IPS-15b (cell line): ENCODE measurements around the gene LMBRD1.
"Not testable (repeated sequence)": the region's sequence is repeated elsewhere in the genome, so short reads cannot be mapped to it uniquely, and the experiment has no call there.

Source experiments
- H3K27me3 ChIP-seq: one replicate; pipeline ENCODE4 v1.6.1; 2013; ENCODE audit warnings: low read length; ENCODE audit not compliant: control insufficient read depth, insufficient read depth
- H3K36me3 ChIP-seq: one replicate; pipeline ENCODE4 v1.6.1; 2013; ENCODE audit warnings: low read length; ENCODE audit not compliant: control insufficient read depth, insufficient read depth
- H3K4me1 ChIP-seq: one replicate; pipeline ENCODE4 v1.6.1; 2013; ENCODE audit warnings: mild to moderate bottlenecking, low read length; ENCODE audit not compliant: control insufficient read depth, insufficient read depth
- H3K4me3 ChIP-seq: one replicate; pipeline ENCODE4 v1.5.1; 2013; ENCODE audit warnings: low read depth, low read length
- H3K9ac ChIP-seq: one replicate; pipeline ENCODE4 v1.6.1; 2013; ENCODE audit warnings: low read depth, mild to moderate bottlenecking, low read length
- H3K9me3 ChIP-seq: one replicate; pipeline ENCODE4 v1.6.1; 2013; ENCODE audit warnings: mild to moderate bottlenecking, low read length; ENCODE audit not compliant: control insufficient read depth, insufficient read depth

Gene LMBRD1

GRCh38 chr6:69796642-69797390 is at the start of gene LMBRD1:
TSS of gene LMBRD1 (minus strand) at chr6:69797010. CDS start at chr6:69796881, 129 bp downstream.
- Histone ChIP-seq H3K4me1 (peaks cover 7% of the 10 kb centered on the region), H3K4me3 (peak within 1 kb of the TSS; percentile 95), H3K9ac (peak within 1 kb of the TSS; percentile 56), H3K9me3 (no peaks in the 10 kb centered on the region), H3K27me3 (no peaks in the 10 kb centered on the region), H3K36me3 (no peaks in the 10 kb centered on the region)

GRCh38 chr6:69846312-69846711 is 49.5 kb upstream of the LMBRD1 start:
- no peaks in the 10 kb centered on the region for H3K36me3 ChIP-seq
- H3K9me3 ChIP-seq = no peaks in the 10 kb centered on the region
- H3K9ac ChIP-seq = no peak overlapping the region
- H3K4me3 ChIP-seq = no peak overlapping the region
- no peaks in the 10 kb centered on the region for H3K27me3 ChIP-seq
- H3K4me1 ChIP-seq = no peaks in the 10 kb centered on the region

- H3K9me3 ChIP-seq = no peaks in the 10 kb centered on the region
- H3K4me1 ChIP-seq = no peaks in the 10 kb centered on the region
- no peaks in the 10 kb centered on the region for H3K36me3 ChIP-seq
- no peak overlapping the region for H3K4me3 ChIP-seq
- no peak overlapping the region for H3K9ac ChIP-seq
- no peaks in the 10 kb centered on the region for H3K27me3 ChIP-seq
These were observed 46.4 kb upstream of the LMBRD1 start for GRCh38 chr6:69843189-69843588.

- Histone ChIP-seq H3K4me3 (no peak overlapping the region), H3K27me3 (no peaks in the 10 kb centered on the region), H3K36me3 (no peaks in the 10 kb centered on the region), H3K9me3 (no peaks in the 10 kb centered on the region), H3K4me1 (no peaks in the 10 kb centered on the region), H3K9ac (no peak overlapping the region)
These were observed 45.1 kb upstream of the LMBRD1 start for GRCh38 chr6:69841862-69842261.

DNA sequence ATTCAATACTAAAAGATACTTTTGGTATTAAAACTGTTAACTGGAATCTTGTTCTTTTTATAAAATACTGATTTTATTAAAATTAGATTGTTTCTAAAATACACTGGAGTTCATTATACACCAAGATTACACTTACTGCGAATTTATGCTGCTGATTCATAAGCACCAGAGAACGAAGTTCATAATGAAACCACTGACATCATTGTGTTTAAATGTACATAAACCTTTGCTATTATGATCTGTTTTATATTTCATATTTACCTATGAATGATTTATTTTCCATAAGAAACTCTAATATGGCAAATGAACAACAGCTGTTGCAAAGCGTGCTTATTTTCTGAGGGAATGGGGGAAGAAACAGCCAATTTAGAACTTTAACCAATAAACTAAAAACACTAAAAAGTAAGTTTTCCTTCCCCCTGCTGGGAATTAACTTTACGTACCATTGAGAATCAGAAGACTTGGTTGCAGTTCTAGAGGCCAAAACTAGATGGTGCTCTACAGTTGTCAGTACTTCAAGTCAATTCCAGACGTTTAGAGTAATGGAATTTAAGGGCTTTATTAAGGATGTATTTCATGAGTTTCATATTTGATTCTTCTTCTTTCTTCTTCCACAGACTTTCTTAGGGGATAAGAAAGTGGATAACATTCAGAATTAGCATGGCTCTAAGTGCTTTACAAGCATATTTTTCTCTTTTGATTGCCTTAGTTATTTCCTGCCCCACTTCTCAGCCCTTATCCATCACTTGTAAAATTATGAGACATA is 38.8 kb upstream of the LMBRD1 start:
- Histone ChIP-seq H3K4me1 (no peaks in the 10 kb centered on the region), H3K27me3 (no peaks in the 10 kb centered on the region), H3K9ac (no peak overlapping the region), H3K4me3 (no peak overlapping the region), H3K36me3 (no peaks in the 10 kb centered on the region), H3K9me3 (no peaks in the 10 kb centered on the region)

- Histone ChIP-seq H3K9me3 (no peaks in the 10 kb centered on the region), H3K4me1 (no peaks in the 10 kb centered on the region), H3K4me3 (no peak overlapping the region), H3K27me3 (no peaks in the 10 kb centered on the region), H3K36me3 (no peaks in the 10 kb centered on the region), H3K9ac (no peak overlapping the region)
These were observed 35.7 kb upstream of the LMBRD1 start for GRCh38 chr6:69832558-69832957.

- no peaks in the 10 kb centered on the region for H3K36me3 ChIP-seq
- H3K9me3 ChIP-seq = no peaks in the 10 kb centered on the region
- H3K9ac ChIP-seq = no peak overlapping the region
- H3K4me1 ChIP-seq = no peaks in the 10 kb centered on the region
- H3K4me3 ChIP-seq = no peak overlapping the region
- H3K27me3 ChIP-seq = no peaks in the 10 kb centered on the region
These were observed 30.6 kb upstream of the LMBRD1 start for GRCh38 chr6:69827276-69827893.

DNA sequence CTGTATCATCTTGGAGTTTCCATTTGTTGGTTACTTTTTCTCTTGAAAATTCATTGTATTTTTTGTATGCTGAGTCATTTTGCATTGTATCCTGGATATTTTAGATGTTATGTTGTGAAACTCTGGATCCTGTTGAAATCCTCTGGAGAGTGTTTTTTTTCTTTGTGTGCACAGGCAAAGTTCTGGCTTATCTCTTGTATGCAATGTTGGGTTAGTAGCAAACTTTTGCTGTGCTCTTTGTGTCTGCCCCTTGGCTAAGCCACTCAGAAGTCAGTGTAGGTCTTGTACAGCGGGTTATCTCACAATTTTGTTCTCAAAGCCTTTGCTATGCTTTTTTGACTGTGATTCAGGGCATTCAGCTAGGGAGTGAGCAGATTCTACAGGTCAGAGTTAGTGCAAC is 29.1 kb upstream of the LMBRD1 start:
- Histone ChIP-seq H3K9ac (no peak overlapping the region), H3K4me3 (no peak overlapping the region), H3K9me3 (no peaks in the 10 kb centered on the region), H3K36me3 (no peaks in the 10 kb centered on the region), H3K27me3 (no peaks in the 10 kb centered on the region), H3K4me1 (no peaks in the 10 kb centered on the region)

DNA sequence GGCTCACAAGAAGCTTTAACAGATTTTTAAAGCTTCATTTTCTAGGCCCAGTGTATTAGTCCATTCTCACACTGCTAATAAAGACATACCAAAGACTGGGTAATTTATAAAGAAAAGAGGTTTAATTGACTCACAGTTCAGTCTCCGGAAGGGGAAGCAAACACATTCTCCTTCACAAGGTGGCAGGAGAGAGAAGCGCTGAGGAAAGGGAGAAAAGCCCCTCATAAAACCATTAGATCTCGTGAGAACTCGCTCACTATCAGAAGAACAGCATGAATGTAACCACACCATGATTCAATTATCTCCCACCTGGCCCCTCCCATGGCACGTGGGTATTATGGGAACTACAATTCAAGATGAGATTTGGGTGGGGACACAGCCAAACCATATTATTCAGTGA is 27.5 kb upstream of the LMBRD1 start:
- H3K4me1 ChIP-seq, H3K36me3 ChIP-seq, H3K9ac ChIP-seq, H3K4me3 ChIP-seq, H3K27me3 ChIP-seq, H3K9me3 ChIP-seq: not testable (repeated sequence)

- Histone ChIP-seq H3K9ac (no peak overlapping the region), H3K4me1 (peaks cover 4% of the 10 kb centered on the region), H3K36me3 (no peaks in the 10 kb centered on the region), H3K27me3 (no peaks in the 10 kb centered on the region), H3K9me3 (no peaks in the 10 kb centered on the region), H3K4me3 (no peak overlapping the region)
These were observed 23.6 kb upstream of the LMBRD1 start for GRCh38 chr6:69820438-69820837.

DNA sequence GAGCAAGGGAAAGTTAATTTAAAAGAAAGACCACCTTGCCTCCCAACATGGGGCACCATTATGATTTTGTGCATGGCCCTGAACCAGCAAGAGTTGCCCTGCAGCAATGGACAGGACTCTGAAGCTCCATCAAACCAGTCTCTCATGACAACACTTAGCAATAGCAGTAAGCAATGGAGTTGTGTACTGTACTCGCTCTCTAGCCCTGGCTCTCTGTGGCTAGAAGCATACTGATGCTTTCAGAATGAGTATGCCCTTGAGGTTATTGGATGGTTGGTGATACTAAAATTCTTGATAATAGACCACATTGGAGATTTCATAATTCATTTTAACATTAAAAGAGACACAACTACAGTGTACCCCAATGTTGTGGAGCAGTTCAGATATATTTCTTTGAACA is 23.2 kb upstream of the LMBRD1 start:
- H3K4me3 ChIP-seq = no peak overlapping the region
- H3K4me1 ChIP-seq = peaks cover 4% of the 10 kb centered on the region
- no peaks in the 10 kb centered on the region for H3K9me3 ChIP-seq
- no peak overlapping the region for H3K9ac ChIP-seq
- no peaks in the 10 kb centered on the region for H3K36me3 ChIP-seq
- no peaks in the 10 kb centered on the region for H3K27me3 ChIP-seq

- peaks cover 4% of the 10 kb centered on the region for H3K4me1 ChIP-seq
- no peaks in the 10 kb centered on the region for H3K36me3 ChIP-seq
- H3K9me3 ChIP-seq = no peaks in the 10 kb centered on the region
- no peaks in the 10 kb centered on the region for H3K27me3 ChIP-seq
- H3K9ac ChIP-seq = no peak overlapping the region
- H3K4me3 ChIP-seq = no peak overlapping the region
These were observed 22.3 kb upstream of the LMBRD1 start for GRCh38 chr6:69819138-69819537.
